Adrenal gland (tissue), 5 donors: Measurements from ENCODE around the gene AGAP3.

Source experiments
- CTCF ChIP-seq, 6 experiments: fragments of 450-650 bp in 4 of 6; fragments of 200-600 bp in 2 of 6; sonication (generic) in 1 of 6; IDR thresholded peaks; 1 replicate in 5 of 6; 2 replicates in 1 of 6; pipeline versions ENCODE4 v1.5.1 to v1.8.0; 2016 to 2021; ENCODE audit warnings: antibody characterized with exemption in 6 of 6, mild to moderate bottlenecking in 2 of 6, moderate library complexity in 1 of 6
- POLR2A ChIP-seq, 2 donors: fragments of 450-650 bp; IDR thresholded peaks; one replicate each; pipeline ENCODE4 v1.6.1; 2017; ENCODE audit warnings: antibody characterized with exemption in 2 of 2, mild to moderate bottlenecking in 2 of 2, moderate library complexity in 1 of 2
- donor health status: DM: no; HTN: no; CAD: no.

DNA sequence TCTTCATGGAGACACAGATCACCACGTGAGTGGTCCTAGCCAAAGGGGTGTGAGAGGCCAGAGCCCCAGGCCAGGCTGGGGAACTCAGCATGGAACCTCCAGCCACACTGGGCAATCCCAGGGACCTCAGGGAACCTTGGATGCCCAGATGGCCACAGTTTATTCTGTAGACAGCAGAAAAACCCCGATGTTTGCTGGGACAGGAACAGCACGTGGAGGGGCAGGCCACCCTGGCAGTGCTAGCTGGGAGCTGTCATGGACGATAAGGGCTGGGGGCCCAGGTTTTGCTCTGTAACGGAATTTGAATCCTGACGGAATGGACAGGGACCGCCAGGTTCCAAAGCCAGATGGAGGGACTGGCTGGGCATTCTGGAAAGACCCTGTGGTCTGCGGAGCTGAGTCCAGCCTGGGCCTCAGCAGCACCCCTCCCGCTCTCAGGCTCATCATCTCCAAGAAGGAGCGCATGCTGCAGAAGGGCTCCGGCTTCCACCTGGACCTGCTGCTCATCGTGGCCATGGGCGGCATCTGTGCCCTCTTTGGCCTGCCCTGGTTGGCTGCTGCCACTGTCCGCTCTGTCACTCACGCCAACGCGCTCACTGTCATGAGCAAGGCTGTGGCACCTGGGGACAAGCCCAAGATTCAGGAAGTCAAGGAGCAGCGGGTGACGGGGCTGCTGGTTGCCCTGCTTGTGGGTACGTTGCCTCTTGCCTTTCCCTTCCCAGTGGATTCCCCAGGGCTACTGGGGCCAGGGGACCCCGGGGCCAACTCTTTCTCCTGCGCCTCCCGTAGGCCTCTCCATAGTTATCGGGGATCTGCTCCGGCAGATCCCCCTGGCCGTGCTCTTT is 11.2 kb upstream of the AGAP3 start:
- TF ChIP-seq POLR2A (IDR thresholded peaks at IDR 0.05), result no peak
- TF ChIP-seq CTCF (IDR thresholded peaks at IDR 0.05), result no peak
